Activated naive CD4-positive, alpha-beta T cell treated with anti-CD3 and anti-CD28 coated beads, Interleukin-2, amount 50 U/mL, for 72 hours (primary cell): ENCODE measurements around the gene SEC63. TPM values are rescaled to one million over a fixed set of nuclear protein-coding genes. Genes with fewer than 3 reads are reported as not detected.
"Not testable (repeated sequence)": the region's sequence is repeated elsewhere in the genome, so short reads cannot be mapped to it uniquely, and the experiment has no call there.

Experiments
- ATAC-seq, 2 donors: fragments of 150-1000 bp; cut with Tn5 transposase; 2 replicates each; pipeline ENCODE4 v1.10.0; 2021; ENCODE audit warnings: mild to moderate bottlenecking in 2 of 2, moderate library complexity in 2 of 2
- DNase-seq, 2 donors: peaks; one replicate each; pipeline ENCODE4 v3.0.0; 2021 to 2022; ENCODE audit warnings: low spot score in 2 of 2
- H3K27ac Mint-ChIP-seq, 2 donors: one replicate each; pipeline ENCODE4 v1.8.0; 2022; ENCODE audit warnings: mild to moderate bottlenecking in 2 of 2, mixed read lengths in 2 of 2
- H3K36me3 Mint-ChIP-seq, 2 donors: one replicate each; pipeline ENCODE4 v1.8.0; 2022; ENCODE audit warnings: mixed read lengths in 2 of 2
- H3K9me3 Mint-ChIP-seq, 2 donors: one replicate each; pipeline ENCODE4 v1.8.0; 2022; ENCODE audit warnings: mixed read lengths in 2 of 2
- total RNA-seq, 2 donors: library from RNA; stranded (reverse); gene quantifications; one replicate each; pipeline ENCODE4 v1.2.3, GENCODE V29; 2022

SEC63 gene
- total RNA-seq, 2 donors from 2014 or later: 97.4 to 105 TPM

- DNase-seq, H3K9me3 Mint-ChIP-seq: not testable (repeated sequence)
Measured at GRCh38 chr6:107860144-107860543, 97.9 kb downstream of the SEC63 start.

GRCh38 chr6:107853230-107853629, 104.8 kb downstream of the SEC63 start:
- Mint-ChIP-seq H3K36me3 (no peaks in the 10 kb centered on the region), H3K27ac (no peak overlapping the region), H3K9me3 (no peaks in the 10 kb centered on the region)
- DNase-seq (no peak), ATAC-seq (peak; percentile 61 to 92)

More at GRCh38 chr6:107860144-107860543, 97.9 kb downstream of the SEC63 start:
- H3K27ac Mint-ChIP-seq, ATAC-seq, H3K36me3 Mint-ChIP-seq: not testable (repeated sequence)

- H3K36me3 Mint-ChIP-seq: no peaks in the 10 kb centered on the region
- no peak for ATAC-seq
- no peak for DNase-seq
- H3K9me3 Mint-ChIP-seq: no peaks in the 10 kb centered on the region
- no peak overlapping the region for H3K27ac Mint-ChIP-seq
Measured at GRCh38 chr6:107849325-107849724, 108.7 kb downstream of the SEC63 start.

- peak overlapping the region; percentile 30 to 82 for H3K27ac Mint-ChIP-seq
- no peaks in the 10 kb centered on the region for H3K36me3 Mint-ChIP-seq
- ATAC-seq (peak; percentile 89 to 93), DNase-seq (peak; percentile 91)
- H3K9me3 Mint-ChIP-seq: no peaks in the 10 kb centered on the region
Measured at GRCh38 chr6:107847844-107848802, 109.9 kb downstream of the SEC63 start.

DNA sequence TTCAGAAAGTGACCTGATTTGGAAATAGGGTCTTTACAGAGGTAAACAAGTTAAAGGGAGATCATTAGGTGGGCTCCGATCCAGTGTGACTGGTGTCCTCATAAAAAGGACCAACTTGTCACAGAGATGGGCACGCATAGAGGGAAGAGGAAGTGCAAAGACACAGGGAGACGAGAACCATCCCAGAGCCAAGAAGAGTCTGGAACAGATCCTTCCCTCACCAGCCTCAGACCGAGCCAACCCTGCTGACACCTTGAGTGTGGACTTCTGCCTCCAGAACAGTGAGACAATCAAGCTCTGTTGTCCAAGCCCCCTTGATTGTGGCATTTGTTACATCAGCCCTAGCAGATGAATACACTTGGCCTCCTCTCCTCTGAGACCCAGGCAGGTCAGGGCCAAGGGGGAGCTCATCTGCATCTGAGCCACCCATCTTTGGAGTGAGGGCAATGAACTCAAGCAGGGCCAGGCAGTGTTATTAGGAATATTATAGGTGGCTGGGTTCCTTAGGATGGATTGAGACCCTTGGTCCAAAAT, 111.7 kb downstream of the SEC63 start:
- H3K9me3 Mint-ChIP-seq: no peaks in the 10 kb centered on the region

DNA sequence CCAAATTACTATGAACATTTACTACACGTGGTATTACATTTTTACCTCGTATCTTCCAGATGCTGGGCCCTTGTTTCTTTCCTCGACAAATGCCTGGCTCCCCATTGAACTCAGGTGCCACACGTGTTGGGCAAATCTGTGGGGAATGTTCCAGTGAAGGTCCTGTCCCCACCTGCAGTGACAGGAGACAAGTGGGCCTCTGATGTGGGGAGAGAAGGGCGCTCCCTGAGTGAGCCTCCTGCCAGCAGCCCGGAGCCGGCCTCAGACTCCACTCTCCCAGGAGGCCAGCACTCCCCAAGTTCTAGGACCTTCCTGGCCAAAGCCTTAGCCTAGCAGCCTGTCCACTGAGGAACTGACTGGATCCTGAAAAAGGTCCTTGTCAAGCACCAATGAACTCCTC, 112.2 kb downstream of the SEC63 start:
- no peak for ATAC-seq
- H3K9me3 Mint-ChIP-seq: no peaks in the 10 kb centered on the region
- DNase-seq: no peak
- no peak overlapping the region for H3K27ac Mint-ChIP-seq
- H3K36me3 Mint-ChIP-seq: no peaks in the 10 kb centered on the region

More for the DNA sequence above, 111.7 kb downstream of the SEC63 start:
- DNase-seq (no peak), ATAC-seq (no peak)
- H3K36me3 Mint-ChIP-seq: no peaks in the 10 kb centered on the region
- H3K27ac Mint-ChIP-seq: no peak overlapping the region

- Mint-ChIP-seq H3K36me3 (no peaks in the 10 kb centered on the region), H3K27ac (peak overlapping the region; percentile 19 to 32), H3K9me3 (no peaks in the 10 kb centered on the region)
- no peak for DNase-seq
- peak in 1 of 2 donors; percentile 22 for ATAC-seq
Measured at GRCh38 chr6:107843400-107843799, 114.6 kb downstream of the SEC63 start.

GRCh38 chr6:107841275-107841670, 116.7 kb downstream of the SEC63 start:
- ATAC-seq: no peak
- Mint-ChIP-seq H3K9me3 (no peaks in the 10 kb centered on the region), H3K36me3 (no peaks in the 10 kb centered on the region), H3K27ac (no peak overlapping the region)
- no peak for DNase-seq

GRCh38 chr6:107840636-107841274, 117.3 kb downstream of the SEC63 start:
- no peak for DNase-seq
- no peaks in the 10 kb centered on the region for H3K36me3 Mint-ChIP-seq
- no peak for ATAC-seq
- H3K9me3 Mint-ChIP-seq: no peaks in the 10 kb centered on the region
- H3K27ac Mint-ChIP-seq: no peak overlapping the region

- Mint-ChIP-seq H3K9me3 (no peaks in the 10 kb centered on the region), H3K27ac (peak overlapping the region in 1 of 2 donors; percentile 6), H3K36me3 (no peaks in the 10 kb centered on the region)
- no peak for ATAC-seq
- DNase-seq: no peak
Measured at GRCh38 chr6:107833136-107833535, 124.9 kb downstream of the SEC63 start.

GRCh38 chr6:107832151-107833056, 125.6 kb downstream of the SEC63 start:
- H3K27ac Mint-ChIP-seq: peak overlapping the region in 1 of 2 donors; percentile 6
- no peaks in the 10 kb centered on the region for H3K36me3 Mint-ChIP-seq
- H3K9me3 Mint-ChIP-seq: no peaks in the 10 kb centered on the region
- ATAC-seq (peak in 1 of 2 donors; percentile 78), DNase-seq (no peak)

- Mint-ChIP-seq H3K9me3 (no peaks in the 10 kb centered on the region), H3K36me3 (no peaks in the 10 kb centered on the region), H3K27ac (no peak overlapping the region)
- DNase-seq (no peak), ATAC-seq (peak; percentile 41 to 63)
Measured at GRCh38 chr6:107830060-107830459, 127.9 kb downstream of the SEC63 start.

DNA sequence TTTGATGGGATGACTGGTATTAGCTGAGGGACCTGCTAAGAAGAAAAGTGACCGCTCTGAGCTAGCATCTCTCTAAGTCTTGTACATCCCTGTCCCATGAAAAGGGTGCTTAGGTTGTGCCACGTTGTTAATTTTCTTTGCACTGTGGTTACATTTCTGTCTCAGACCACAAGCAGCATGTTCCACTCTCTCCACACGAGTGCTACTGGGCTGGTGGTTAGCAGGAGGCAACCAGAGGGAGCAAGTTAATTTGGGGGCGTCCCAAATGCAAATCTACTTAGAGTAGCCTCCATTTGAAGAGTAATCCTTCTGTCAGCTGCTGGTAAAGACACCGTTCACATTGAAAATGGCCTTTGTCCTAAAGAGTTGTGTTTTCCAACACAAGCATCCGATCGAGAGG, 130.5 kb downstream of the SEC63 start:
- H3K9me3 Mint-ChIP-seq: no peaks in the 10 kb centered on the region
- DNase-seq: no peak
- ATAC-seq: no peak
- no peak overlapping the region for H3K27ac Mint-ChIP-seq
- H3K36me3 Mint-ChIP-seq: peaks cover 0 to 7% of the 10 kb centered on the region in 2 donors

GRCh38 chr6:107823047-107823557, 134.9 kb downstream of the SEC63 start:
- no peaks in the 10 kb centered on the region for H3K9me3 Mint-ChIP-seq
- peaks cover 0 to 13% of the 10 kb centered on the region in 2 donors for H3K36me3 Mint-ChIP-seq
- DNase-seq: peak; percentile 58 to 69

DNA sequence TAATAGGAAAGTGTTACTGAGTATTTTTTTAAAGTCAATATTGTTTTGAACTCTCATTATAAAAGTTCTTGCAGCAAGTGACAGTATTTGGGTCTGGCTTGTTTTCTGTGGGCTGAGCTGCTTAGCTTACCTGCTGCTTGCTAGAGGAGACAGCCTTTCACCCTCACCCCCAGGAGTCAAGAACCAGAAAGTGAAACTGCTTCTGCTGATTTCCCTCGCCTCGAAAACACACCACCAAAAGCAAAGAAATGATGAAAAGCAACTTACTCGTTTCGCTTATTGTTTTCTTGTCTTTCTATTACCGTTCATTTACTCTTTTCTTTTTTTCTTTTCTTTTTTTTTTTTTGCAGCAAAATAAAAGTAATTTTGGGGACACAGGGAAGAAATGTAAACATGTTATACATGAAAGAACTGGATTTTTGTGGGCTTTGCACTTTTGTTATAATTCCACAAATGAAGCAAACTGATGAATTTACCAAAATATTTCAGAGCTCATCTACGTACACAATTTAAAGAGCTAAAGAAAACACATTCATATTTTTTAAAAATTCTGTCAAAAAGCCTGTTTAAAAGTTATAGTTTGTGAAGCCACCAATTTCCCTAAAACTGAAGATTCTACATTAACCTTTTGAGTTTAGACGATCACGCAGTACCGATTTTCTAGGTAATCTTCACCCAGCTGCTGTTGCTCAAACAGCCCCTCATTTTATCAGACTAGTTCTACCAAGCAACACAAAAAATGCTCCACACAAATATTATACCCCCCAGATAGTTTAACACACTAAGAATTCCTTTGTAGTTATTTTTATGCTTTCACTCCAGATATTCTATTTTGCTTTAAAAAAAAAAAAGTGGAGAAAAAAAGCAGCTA, 135.6 kb downstream of the SEC63 start:
- ATAC-seq: peak; percentile 14 to 27
- peak in 1 of 2 donors; percentile 46 for DNase-seq
- no peaks in the 10 kb centered on the region for H3K9me3 Mint-ChIP-seq
- H3K27ac Mint-ChIP-seq: peak overlapping the region; percentile 99 to 100
- H3K36me3 Mint-ChIP-seq: peaks cover 0 to 13% of the 10 kb centered on the region in 2 donors

More at GRCh38 chr6:107823047-107823557, 134.9 kb downstream of the SEC63 start:
- peak; percentile 63 to 71 for ATAC-seq
- peak overlapping the region; percentile 99 to 100 for H3K27ac Mint-ChIP-seq
